Endothelial cell of umbilical vein (primary cell): ENCODE measurements around the gene EDEM1.

Experiments used
- CTCF ChIP-seq, 2 donors: IDR thresholded peaks; 1 replicate in 1 of 2; 2 replicates in 1 of 2; pipeline ENCODE4 v1.5.1; 2011; ENCODE audit warnings: low read length in 2 of 2, mild to moderate bottlenecking in 2 of 2, moderate library complexity in 2 of 2, control low read depth in 1 of 2, inconsistent platforms in 1 of 2, low read depth in 1 of 2; ENCODE audit not compliant: insufficient read depth in 1 of 2; ENCODE audit errors: extremely low read depth in 1 of 2
- FOS ChIP-seq: IDR thresholded peaks from 2 replicates; pipeline ENCODE4 v1.6.1; 2011; ENCODE audit warnings: mild to moderate bottlenecking, low read length, moderate library complexity, borderline replicate concordance; ENCODE audit not compliant: insufficient read depth
- POLR2A ChIP-seq: IDR thresholded peaks from 2 replicates; pipeline ENCODE4 v1.6.1; 2012; ENCODE audit warnings: low read depth, mild to moderate bottlenecking, control low read depth, low read length

DNA sequence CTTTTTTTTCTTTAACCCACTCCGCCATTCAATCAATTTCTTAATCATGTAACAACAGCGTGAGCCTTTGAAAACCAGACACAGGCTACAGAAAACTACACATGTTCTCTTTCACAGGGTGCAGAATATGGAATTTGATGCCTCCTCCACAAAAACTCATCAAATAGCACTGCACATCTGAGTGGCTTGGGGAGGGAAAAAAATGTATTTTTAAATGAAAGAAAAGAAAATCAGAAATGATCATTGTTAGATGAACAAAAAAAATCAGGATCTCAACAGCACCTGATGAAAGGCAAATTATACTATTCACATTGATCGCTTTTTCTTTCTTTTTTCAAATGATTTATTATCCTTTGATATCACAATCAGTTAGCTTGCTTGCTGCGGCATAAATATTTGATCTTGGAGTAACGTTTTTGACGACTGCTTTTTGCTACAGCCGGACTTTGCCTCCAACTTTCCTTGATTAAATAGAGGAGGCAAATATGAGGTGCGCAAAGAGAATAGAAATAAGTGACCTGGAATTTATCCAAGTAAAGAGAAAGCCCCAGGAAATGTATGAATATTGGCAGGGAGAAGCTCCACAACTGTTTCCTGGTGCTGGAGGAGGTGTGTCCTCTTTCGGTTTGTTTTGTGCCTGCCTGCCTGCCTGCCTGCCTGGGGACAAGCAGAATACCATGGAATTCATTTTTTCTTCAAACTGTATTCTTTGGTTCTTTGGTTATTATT lies 63.1 kb downstream of the EDEM1 start:
- TF ChIP-seq CTCF (IDR thresholded peaks at IDR 0.05; ENCODE audit: extremely low read depth in 1 of 2, insufficient read depth in 1 of 2, low read depth in 1 of 2, low read length in 2 of 2) (no peak), POLR2A (no peak), FOS (no peak)
